ENCODE measurements around the gene EVPLL.
"Not testable (repeated sequence)": the region's sequence is repeated elsewhere in the genome, so short reads cannot be mapped to it uniquely, and the experiment has no call there.

Gene EVPLL

GRCh38 chr17:18377437-18378204 is at the start of gene EVPLL:
Gene EVPLL (plus strand): TSS chr17:18377778. CDS start chr17:18380938, 3,160 bp downstream.
- no peak for DNase-seq (ENCODE audit: low spot score)

- DNase-seq (ENCODE audit: low spot score) = no peak
Observed at GRCh38 chr17:18328643-18329204, 48.9 kb upstream of the EVPLL start.

GRCh38 chr17:18331879-18332278 is 45.7 kb upstream of the EVPLL start:
- DNase-seq (ENCODE audit: low spot score) = no peak

GRCh38 chr17:18332909-18333489 is 44.6 kb upstream of the EVPLL start:
- no peak for DNase-seq (ENCODE audit: low spot score)

GRCh38 chr17:18338158-18338557 is 39.4 kb upstream of the EVPLL start:
- DNase-seq (ENCODE audit: low spot score) = not testable (repeated sequence)

GRCh38 chr17:18339933-18340332 is 37.6 kb upstream of the EVPLL start:
- no peak for DNase-seq (ENCODE audit: low spot score)

- DNase-seq (ENCODE audit: low spot score) = no peak
Observed at GRCh38 chr17:18344021-18344420, 33.6 kb upstream of the EVPLL start.

- DNase-seq (ENCODE audit: low spot score) = no peak
Observed at GRCh38 chr17:18353541-18353940, 24.0 kb upstream of the EVPLL start.

GRCh38 chr17:18356624-18357023 is 21.0 kb upstream of the EVPLL start:
- DNase-seq (ENCODE audit: low spot score) = peak; percentile 78

- DNase-seq (ENCODE audit: low spot score) = no peak
Observed at GRCh38 chr17:18360518-18360917, 17.1 kb upstream of the EVPLL start.

- peak; percentile 32 for DNase-seq (ENCODE audit: low spot score)
Observed at GRCh38 chr17:18361837-18362697, 15.5 kb upstream of the EVPLL start.

- peak; percentile 91 for DNase-seq (ENCODE audit: low spot score)
Observed at GRCh38 chr17:18362698-18363100, 14.9 kb upstream of the EVPLL start.

GRCh38 chr17:18363101-18364049 is 14.2 kb upstream of the EVPLL start, which contains the start of gene SHMT1:
Gene SHMT1 (minus strand): TSS chr17:18363550. CDS start chr17:18355981, 7,569 bp downstream.
- peak; percentile 97 for DNase-seq (ENCODE audit: low spot score)

GRCh38 chr17:18364166-18364565 is 13.4 kb upstream of the EVPLL start:
- DNase-seq (ENCODE audit: low spot score) = no peak

- no peak for DNase-seq (ENCODE audit: low spot score)
Observed at GRCh38 chr17:18368946-18369345, 8.6 kb upstream of the EVPLL start.

GRCh38 chr17:18370761-18371160 is 6.8 kb upstream of the EVPLL start:
- no peak for DNase-seq (ENCODE audit: low spot score)

- DNase-seq (ENCODE audit: low spot score) = no peak
Observed at GRCh38 chr17:18371455-18371854, 6.1 kb upstream of the EVPLL start.

- DNase-seq (ENCODE audit: low spot score) = not testable (repeated sequence)
Observed at GRCh38 chr17:18373181-18373580, 4.4 kb upstream of the EVPLL start.

GRCh38 chr17:18374216-18374615 is 3.4 kb upstream of the EVPLL start:
- no peak for DNase-seq (ENCODE audit: low spot score)

GRCh38 chr17:18378205-18378505 is 577 bp downstream of the EVPLL start:
- no peak for DNase-seq (ENCODE audit: low spot score)

GRCh38 chr17:18378614-18379013 is 1.0 kb downstream of the EVPLL start:
- DNase-seq (ENCODE audit: low spot score) = not testable (repeated sequence)

Data from Ammon's horn (tissue), 1 donor.